Type B pancreatic cell (in vitro differentiated cells): ENCODE data around the gene CKM. TPM values are rescaled to one million over a fixed set of nuclear protein-coding genes. Genes with fewer than 3 reads are reported as not detected.
"Not testable (repeated sequence)": the region's sequence is repeated elsewhere in the genome, so short reads cannot be mapped to it uniquely, and the experiment has no call there.

Source experiments
- DNase-seq: peaks from one replicate; pipeline ENCODE4 v3.0.0; 2021; ENCODE audit warnings: mixed read lengths; ENCODE audit not compliant: unreplicated experiment; ENCODE audit errors: extremely low spot score
- H3K27ac Mint-ChIP-seq: 2 replicates; pipeline ENCODE4 v1.8.0; 2021; ENCODE audit warnings: mild to moderate bottlenecking, mixed read lengths
- H3K27me3 Mint-ChIP-seq: 2 replicates; pipeline ENCODE4 v1.8.0; 2021; ENCODE audit warnings: mixed read lengths
- H3K36me3 Mint-ChIP-seq: 2 replicates; pipeline ENCODE4 v1.8.0; 2021; ENCODE audit warnings: mixed read lengths
- H3K4me1 Mint-ChIP-seq: one replicate; pipeline ENCODE4 v1.8.0; 2021; ENCODE audit warnings: mixed read lengths; ENCODE audit not compliant: unreplicated experiment
- H3K4me3 Mint-ChIP-seq: 2 replicates; pipeline ENCODE4 v1.8.0; 2021; ENCODE audit warnings: mild to moderate bottlenecking, mixed read lengths
- H3K9me3 Mint-ChIP-seq: 2 replicates; pipeline ENCODE4 v1.8.0; 2021; ENCODE audit warnings: mixed read lengths
- CTCF ChIP-seq: fragments of 200-600 bp; sonication (generic); conservative IDR thresholded peaks from 2 replicates; pipeline ENCODE4 v1.5.0; 2021; ENCODE audit warnings: antibody characterized with exemption, mild to moderate bottlenecking
- total RNA-seq: library from RNA; stranded (reverse); gene quantifications from 2 replicates; pipeline ENCODE4 v1.2.1, GENCODE V29; 2021; ENCODE audit warnings: low replicate concordance

CKM gene
- total RNA-seq, 1 donor from 2014 or later, result 0.24 TPM

- H3K4me3 Mint-ChIP-seq, result no peak overlapping the region
- no peaks in the 10 kb centered on the region for H3K9me3 Mint-ChIP-seq
- H3K27me3 Mint-ChIP-seq, result peaks cover 33% of the 10 kb centered on the region
- no peaks in the 10 kb centered on the region for H3K36me3 Mint-ChIP-seq
- DNase-seq, result no peak
- H3K4me1 Mint-ChIP-seq, result no peaks in the 10 kb centered on the region
- H3K27ac Mint-ChIP-seq, result no peak overlapping the region
- no peak for TF ChIP-seq CTCF
These were observed 20.2 kb upstream of the CKM start for GRCh38 chr19:45342911-45343310.

GRCh38 chr19:45340899-45341453 lies 18.3 kb upstream of the CKM start:
- no peak for TF ChIP-seq CTCF
- H3K9me3 Mint-ChIP-seq, result no peaks in the 10 kb centered on the region
- no peak for DNase-seq
- no peaks in the 10 kb centered on the region for H3K36me3 Mint-ChIP-seq
- H3K27me3 Mint-ChIP-seq, result peaks cover 31% of the 10 kb centered on the region
- H3K4me1 Mint-ChIP-seq, result no peaks in the 10 kb centered on the region
- H3K27ac Mint-ChIP-seq, result no peak overlapping the region
- no peak overlapping the region for H3K4me3 Mint-ChIP-seq

GRCh38 chr19:45340232-45340898 lies 17.7 kb upstream of the CKM start, which contains the start of gene KLC3:
Gene KLC3, plus strand, starts transcription at chr19:45340750. Its CDS starts 4,792 bp downstream, at chr19:45345542.
- no peak for TF ChIP-seq CTCF
- Mint-ChIP-seq H3K27ac (peak within 1 kb of the TSS; percentile 39), H3K4me1 (no peaks in the 10 kb centered on the region), H3K9me3 (no peaks in the 10 kb centered on the region), H3K4me3 (peak within 1 kb of the TSS; percentile 83), H3K27me3 (peaks cover 28% of the 10 kb centered on the region), H3K36me3 (no peaks in the 10 kb centered on the region)
- no peak for DNase-seq

GRCh38 chr19:45339629-45340028 lies 17.0 kb upstream of the CKM start:
- Mint-ChIP-seq H3K4me1 (no peaks in the 10 kb centered on the region), H3K36me3 (no peaks in the 10 kb centered on the region), H3K27me3 (peaks cover 25% of the 10 kb centered on the region), H3K4me3 (no peak overlapping the region), H3K27ac (no peak overlapping the region), H3K9me3 (no peaks in the 10 kb centered on the region)
- DNase-seq, result no peak
- TF ChIP-seq CTCF, result no peak

- Mint-ChIP-seq H3K27me3 (peaks cover 17% of the 10 kb centered on the region), H3K27ac (no peak overlapping the region), H3K4me1 (no peaks in the 10 kb centered on the region), H3K4me3 (no peak overlapping the region), H3K9me3 (no peaks in the 10 kb centered on the region), H3K36me3 (no peaks in the 10 kb centered on the region)
- no peak for TF ChIP-seq CTCF
- no peak for DNase-seq
These were observed 14.1 kb upstream of the CKM start for GRCh38 chr19:45336696-45337251.

GRCh38 chr19:45334881-45335280 lies 12.2 kb upstream of the CKM start:
- H3K27ac Mint-ChIP-seq, H3K9me3 Mint-ChIP-seq, H3K4me3 Mint-ChIP-seq, H3K4me1 Mint-ChIP-seq, DNase-seq, H3K36me3 Mint-ChIP-seq: not testable (repeated sequence)
- peaks cover 11% of the 10 kb centered on the region for H3K27me3 Mint-ChIP-seq
